AG09319 (cell line): Measurements from ENCODE around the gene ATP4B.

Source experiments
- DNase-seq: peaks from one replicate; pipeline ENCODE4 v3.0.0-alpha.2; 2010; ENCODE audit warnings: low read depth; ENCODE audit errors: extremely low read depth
- TF ChIP-seq, protein P1 (sequence below): IDR thresholded peaks from 2 replicates; pipeline ENCODE4 v1.5.1; 2011; ENCODE audit warnings: low read depth, mild to moderate bottlenecking, inconsistent platforms, low read length, moderate library complexity

ATP4B gene

DNA sequence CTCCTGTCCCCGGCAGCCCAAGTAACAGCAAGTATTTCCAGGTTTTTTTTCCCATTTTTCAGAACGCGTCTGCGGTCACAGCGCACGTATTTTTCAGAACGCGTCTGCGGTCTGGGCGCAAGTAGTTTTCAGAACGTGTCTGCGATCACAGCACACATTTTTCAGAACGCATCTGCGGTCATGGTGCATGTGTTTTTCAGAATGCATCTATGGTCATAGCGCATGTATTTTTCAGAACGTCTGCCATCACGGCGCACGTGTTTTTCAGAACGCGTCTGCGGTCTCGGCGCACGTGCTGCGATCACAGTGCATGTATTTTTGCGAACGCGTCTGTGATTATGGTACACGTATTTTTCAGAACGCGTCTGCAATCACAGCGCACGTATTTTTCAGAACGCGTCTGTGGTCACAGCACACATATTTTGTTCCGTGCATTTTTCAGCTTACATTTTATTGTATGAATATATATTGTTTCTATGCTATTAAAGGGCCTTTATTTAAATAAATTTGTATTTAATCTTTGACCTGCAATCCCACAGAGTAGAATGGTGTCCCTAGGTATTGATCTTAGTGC is 19.7 kb downstream of the ATP4B start:
- no peak for DNase-seq
- TF ChIP-seq, protein P1, sequence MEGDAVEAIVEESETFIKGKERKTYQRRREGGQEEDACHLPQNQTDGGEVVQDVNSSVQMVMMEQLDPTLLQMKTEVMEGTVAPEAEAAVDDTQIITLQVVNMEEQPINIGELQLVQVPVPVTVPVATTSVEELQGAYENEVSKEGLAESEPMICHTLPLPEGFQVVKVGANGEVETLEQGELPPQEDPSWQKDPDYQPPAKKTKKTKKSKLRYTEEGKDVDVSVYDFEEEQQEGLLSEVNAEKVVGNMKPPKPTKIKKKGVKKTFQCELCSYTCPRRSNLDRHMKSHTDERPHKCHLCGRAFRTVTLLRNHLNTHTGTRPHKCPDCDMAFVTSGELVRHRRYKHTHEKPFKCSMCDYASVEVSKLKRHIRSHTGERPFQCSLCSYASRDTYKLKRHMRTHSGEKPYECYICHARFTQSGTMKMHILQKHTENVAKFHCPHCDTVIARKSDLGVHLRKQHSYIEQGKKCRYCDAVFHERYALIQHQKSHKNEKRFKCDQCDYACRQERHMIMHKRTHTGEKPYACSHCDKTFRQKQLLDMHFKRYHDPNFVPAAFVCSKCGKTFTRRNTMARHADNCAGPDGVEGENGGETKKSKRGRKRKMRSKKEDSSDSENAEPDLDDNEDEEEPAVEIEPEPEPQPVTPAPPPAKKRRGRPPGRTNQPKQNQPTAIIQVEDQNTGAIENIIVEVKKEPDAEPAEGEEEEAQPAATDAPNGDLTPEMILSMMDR, result no peak

DNA sequence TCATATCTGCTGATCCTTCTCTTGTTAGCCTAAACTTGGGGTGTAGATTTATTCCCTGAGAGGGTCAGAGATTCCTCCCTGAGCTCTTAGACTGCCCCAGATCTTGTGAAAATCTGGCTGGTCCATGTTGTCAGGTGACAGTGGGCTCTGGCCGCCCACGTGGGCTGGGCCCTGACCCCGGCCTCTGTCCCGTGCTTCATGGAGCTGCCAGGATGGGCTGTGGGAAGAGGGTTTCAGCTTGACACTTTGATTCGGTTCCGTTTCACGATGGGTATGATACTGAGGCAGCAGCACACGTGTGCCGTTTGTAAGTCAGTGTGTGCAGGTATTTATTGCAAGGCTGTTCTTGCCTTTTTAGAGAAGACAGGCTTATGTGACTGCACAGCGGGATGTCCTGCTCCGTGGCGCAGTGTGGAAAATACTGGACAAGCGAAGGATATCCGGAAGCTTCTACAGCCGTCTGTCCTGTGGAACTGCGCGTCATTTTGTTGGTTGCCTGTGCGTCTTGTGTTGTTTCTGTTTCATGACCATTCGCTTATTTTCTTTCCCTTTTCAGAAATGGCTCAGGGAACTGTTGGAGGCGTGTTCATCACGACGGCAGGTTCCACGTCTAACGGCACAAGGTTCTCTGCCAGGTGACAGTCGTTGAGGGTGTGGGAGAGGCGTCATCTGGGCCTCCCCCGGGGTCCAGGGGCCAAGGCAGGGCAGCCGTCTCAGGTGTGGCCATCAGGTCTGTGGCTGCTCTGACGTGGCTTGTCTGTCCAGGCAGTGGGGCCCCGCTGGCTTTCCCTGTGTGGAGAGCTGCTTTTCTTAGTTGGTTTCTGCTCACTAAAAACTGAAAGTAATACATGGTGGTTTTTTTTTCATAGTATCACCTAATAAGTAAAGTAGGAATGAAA is 20.5 kb downstream of the ATP4B start:
- TF ChIP-seq, protein P1, result no peak
- no peak for DNase-seq

DNA sequence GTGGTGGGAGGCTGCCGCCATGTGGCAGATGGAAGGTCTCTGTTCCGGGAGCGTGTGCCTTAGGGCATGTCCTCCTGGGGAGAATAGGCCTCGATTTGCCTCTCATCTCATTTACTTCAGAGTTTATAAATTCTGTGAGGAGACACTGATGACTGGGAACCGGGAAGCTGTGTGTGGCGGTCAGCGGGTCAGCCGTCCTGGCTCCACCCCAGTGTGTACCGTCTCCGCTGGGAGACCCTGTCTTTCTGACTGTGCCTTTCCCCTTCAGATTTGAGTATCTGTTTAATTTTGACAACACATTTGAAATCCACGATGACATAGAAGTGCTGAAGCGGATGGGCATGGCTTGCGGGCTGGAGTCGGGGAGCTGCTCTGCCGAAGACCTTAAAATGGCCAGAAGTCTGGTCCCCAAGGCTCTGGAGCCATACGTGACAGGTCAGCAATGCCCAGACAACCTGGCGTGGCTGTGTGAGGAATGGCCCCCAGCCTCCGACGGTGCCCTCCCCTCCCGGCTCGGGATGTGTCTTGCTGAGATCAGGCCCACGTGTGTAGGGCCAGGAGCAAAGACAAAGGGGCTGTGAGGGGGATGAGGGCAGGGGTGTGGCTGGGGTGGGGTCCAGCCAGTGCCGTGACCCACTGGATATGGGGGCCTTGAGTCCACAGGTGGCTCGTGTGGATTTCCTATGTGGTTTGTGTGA is 21.6 kb downstream of the ATP4B start:
- TF ChIP-seq, protein P1, result no peak
- no peak for DNase-seq

DNA sequence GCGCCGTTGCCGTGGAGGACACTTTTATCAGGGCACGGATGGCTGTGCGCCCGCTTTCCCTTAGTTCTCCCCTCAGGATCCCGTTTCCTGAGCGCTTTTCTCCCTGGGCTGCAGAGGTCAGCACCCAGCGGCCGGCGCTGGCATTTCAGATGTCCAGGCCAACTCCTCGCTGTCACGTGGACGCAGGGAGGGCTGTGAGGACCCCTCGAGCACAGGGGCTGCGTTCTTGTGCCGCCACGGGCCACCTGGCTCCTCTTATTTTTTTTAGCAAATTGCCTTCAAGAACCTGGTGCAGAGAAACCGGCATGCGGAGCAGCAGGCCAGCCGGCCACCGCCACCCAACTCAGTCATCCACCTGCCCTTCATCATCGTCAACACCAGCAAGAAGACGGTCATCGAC is 22.3 kb downstream of the ATP4B start:
- TF ChIP-seq, protein P1, result no peak
- DNase-seq, result no peak

DNA sequence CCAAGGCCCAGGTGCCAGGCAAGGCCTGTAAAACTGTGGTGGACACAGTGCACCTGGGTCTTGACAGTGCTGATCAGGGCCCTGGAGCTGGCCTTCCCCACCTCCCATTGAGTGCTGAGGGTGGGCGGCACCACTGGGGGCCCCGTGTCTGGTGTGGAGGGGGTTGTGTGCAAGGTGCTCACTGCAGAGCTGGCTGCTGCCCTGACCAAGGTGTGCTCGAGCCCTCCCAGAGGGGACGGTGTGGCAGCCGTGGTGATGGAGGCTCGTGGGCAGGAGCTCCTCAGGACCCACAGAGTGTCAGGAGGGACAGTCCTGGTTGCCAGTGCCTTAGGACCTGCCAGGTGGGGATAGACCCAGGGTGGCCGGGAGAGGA is 23.0 kb downstream of the ATP4B start:
- TF ChIP-seq, protein P1, result no peak
- no peak for DNase-seq

DNA sequence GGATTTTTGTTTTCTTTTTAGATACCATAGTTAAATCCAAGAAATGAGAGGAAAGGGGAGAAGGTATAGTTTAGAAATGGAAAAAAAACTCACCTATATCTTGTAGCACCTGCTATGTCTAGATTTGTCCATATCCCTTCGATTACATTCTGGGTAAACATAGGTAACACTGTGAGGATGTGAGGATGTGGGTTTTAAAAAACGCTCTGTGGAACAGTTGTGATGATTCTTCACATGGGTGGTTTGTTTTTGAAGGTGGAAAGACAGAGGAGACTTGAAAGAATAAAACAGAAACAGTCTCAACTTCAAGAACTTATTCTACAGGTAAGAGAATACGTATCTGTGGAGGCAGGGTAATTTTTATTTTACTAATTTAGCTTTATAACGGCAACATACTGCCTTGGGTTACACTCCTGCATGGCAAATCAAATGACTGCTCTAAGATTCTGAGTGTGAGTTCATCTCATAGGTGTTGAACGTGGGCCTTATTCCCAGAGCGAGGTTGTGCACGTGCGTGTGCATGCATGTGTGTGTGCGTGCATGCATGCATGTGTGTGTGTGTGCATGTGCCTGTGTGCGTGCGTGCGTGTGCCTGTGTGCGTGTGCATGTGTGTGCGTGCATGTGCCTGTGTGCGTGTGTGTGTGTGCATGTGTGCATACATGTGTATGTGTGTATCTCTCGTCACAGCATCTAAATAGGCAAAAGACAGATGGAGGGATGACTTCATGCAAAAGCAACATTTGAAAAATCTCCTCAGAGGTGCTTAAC is 23.5 kb downstream of the ATP4B start:
- no peak for DNase-seq
- TF ChIP-seq, protein P1, result no peak
